ENCODE results near the gene SPEF2.

GRCh38 chr5:35777358-35778087 is 159.9 kb downstream of the SPEF2 start:
- TF ChIP-seq POLR2AphosphoS5 (IDR thresholded peaks at IDR 0.05) (no peak), CTCF (IDR thresholded peaks at IDR 0.05) (peak in 5 of 7 experiments; percentile 6 to 56 (median 36)), EP300 (IDR thresholded peaks at IDR 0.05) (no peak), POLR2A (IDR thresholded peaks at IDR 0.05) (no peak)
